ENCODE data around the gene IL18. TPM values are rescaled to one million over a fixed set of nuclear protein-coding genes. Genes with fewer than 3 reads are reported as not detected.

The IL18 gene
- polyA plus RNA-seq, 1 donor (not counting 4 experiments of a cell fraction or from before 2014, with no cell fraction given): 205 TPM

GRCh38 chr11:112132737-112133136 lies 31.2 kb downstream of the IL18 start:
- dilution Hi-C loops (cut with MboI; ENCODE audit: extremely low pct_ligation_motif_present, low sequenced_read_pairs): no loop called here

GRCh38 chr11:112129656-112130055 lies 34.2 kb downstream of the IL18 start:
- Histone ChIP-seq H3K27ac (ENCODE audit: control insufficient read depth, insufficient read depth, low read length) (no peak overlapping the region), H3K9ac (ENCODE audit: control insufficient read depth, extremely low read depth, insufficient read depth, low read length) (no peak overlapping the region), H3K4me2 (ENCODE audit: control insufficient read depth, extremely low read depth, insufficient read depth, low read depth, low read length) (no peak overlapping the region), H3K4me3 (ENCODE audit: control insufficient read depth in 2 of 3, extremely low read depth in 1 of 3, insufficient read depth in 2 of 3, low read depth in 1 of 3, low read length in 3 of 3) (no peak overlapping the region), H3K36me3 (ENCODE audit: control insufficient read depth in 2 of 2, extremely low read depth in 1 of 2, insufficient read depth in 2 of 2, low read length in 2 of 2) (no peaks in the 10 kb centered on the region), H2AFZ (ENCODE audit: control insufficient read depth, low read length) (no peak overlapping the region), H4K20me1 (ENCODE audit: control insufficient read depth, extremely low read depth, insufficient read depth, low read length) (no peaks in the 10 kb centered on the region), H3K27me3 (ENCODE audit: control insufficient read depth, extremely low read depth, insufficient read depth, low read length) (no peaks in the 10 kb centered on the region), H3K79me2 (ENCODE audit: control insufficient read depth, insufficient read depth, low read length) (no peaks in the 10 kb centered on the region), H3K9me1 (ENCODE audit: control insufficient read depth, extremely low read depth, insufficient read depth, low read length) (peaks cover 3% of the 10 kb centered on the region), H3K9me3 (ENCODE audit: control insufficient read depth, low read depth, low read length) (no peaks in the 10 kb centered on the region), H3K4me1 (ENCODE audit: control insufficient read depth, extremely low read depth, insufficient read depth, low read length) (peaks cover 30% of the 10 kb centered on the region)
- FAIRE-seq (peak; percentile 5), DNase-seq (ENCODE audit: low read depth, low spot score) (no peak)
- dilution Hi-C loops (cut with MboI; ENCODE audit: extremely low pct_ligation_motif_present, low sequenced_read_pairs): no loop called here
- TF ChIP-seq EZH2 (IDR thresholded peaks at IDR 0.05; ENCODE audit: low read length) (no peak), CTCF (optimal IDR thresholded peaks at IDR 0.05 in 1 of 3, IDR thresholded peaks at IDR 0.05 in 1 of 3, conservative IDR thresholded peaks at IDR 0.05 in 1 of 3; ENCODE audit: extremely low read depth in 1 of 3, insufficient read depth in 2 of 3, low read length in 3 of 3) (no peak)

More at GRCh38 chr11:112132737-112133136, 31.2 kb downstream of the IL18 start:
- Histone ChIP-seq H3K27ac (ENCODE audit: control insufficient read depth, insufficient read depth, low read length) (no peak overlapping the region), H3K79me2 (ENCODE audit: control insufficient read depth, insufficient read depth, low read length) (no peaks in the 10 kb centered on the region), H3K27me3 (ENCODE audit: control insufficient read depth, extremely low read depth, insufficient read depth, low read length) (no peaks in the 10 kb centered on the region), H4K20me1 (ENCODE audit: control insufficient read depth, extremely low read depth, insufficient read depth, low read length) (no peaks in the 10 kb centered on the region), H3K9me3 (ENCODE audit: control insufficient read depth, low read depth, low read length) (no peaks in the 10 kb centered on the region), H3K9ac (ENCODE audit: control insufficient read depth, extremely low read depth, insufficient read depth, low read length) (no peak overlapping the region), H3K36me3 (ENCODE audit: control insufficient read depth in 2 of 2, extremely low read depth in 1 of 2, insufficient read depth in 2 of 2, low read length in 2 of 2) (no peaks in the 10 kb centered on the region), H3K4me2 (ENCODE audit: control insufficient read depth, extremely low read depth, insufficient read depth, low read depth, low read length) (no peak overlapping the region), H2AFZ (ENCODE audit: control insufficient read depth, low read length) (no peak overlapping the region), H3K9me1 (ENCODE audit: control insufficient read depth, extremely low read depth, insufficient read depth, low read length) (peaks cover 3% of the 10 kb centered on the region), H3K4me3 (ENCODE audit: control insufficient read depth in 2 of 3, extremely low read depth in 1 of 3, insufficient read depth in 2 of 3, low read depth in 1 of 3, low read length in 3 of 3) (no peak overlapping the region), H3K4me1 (ENCODE audit: control insufficient read depth, extremely low read depth, insufficient read depth, low read length) (peaks cover 30% of the 10 kb centered on the region)
- DNase-seq (ENCODE audit: low read depth, low spot score) (no peak), FAIRE-seq (no peak)
- no peak for TF ChIP-seq EZH2 (IDR thresholded peaks at IDR 0.05; ENCODE audit: low read length)
- no peak for TF ChIP-seq CTCF (optimal IDR thresholded peaks at IDR 0.05 in 1 of 3, IDR thresholded peaks at IDR 0.05 in 1 of 3, conservative IDR thresholded peaks at IDR 0.05 in 1 of 3; ENCODE audit: extremely low read depth in 1 of 3, insufficient read depth in 2 of 3, low read length in 3 of 3)
